Measurements from ENCODE around the gene MSMB. TPM values are rescaled to one million over a fixed set of nuclear protein-coding genes. Genes with fewer than 3 reads are reported as not detected.
"Not testable (repeated sequence)": the region's sequence is repeated elsewhere in the genome, so short reads cannot be mapped to it uniquely, and the experiment has no call there.

The MSMB gene
- total RNA-seq, 1 experiment from 2014 or later: not detected

DNA sequence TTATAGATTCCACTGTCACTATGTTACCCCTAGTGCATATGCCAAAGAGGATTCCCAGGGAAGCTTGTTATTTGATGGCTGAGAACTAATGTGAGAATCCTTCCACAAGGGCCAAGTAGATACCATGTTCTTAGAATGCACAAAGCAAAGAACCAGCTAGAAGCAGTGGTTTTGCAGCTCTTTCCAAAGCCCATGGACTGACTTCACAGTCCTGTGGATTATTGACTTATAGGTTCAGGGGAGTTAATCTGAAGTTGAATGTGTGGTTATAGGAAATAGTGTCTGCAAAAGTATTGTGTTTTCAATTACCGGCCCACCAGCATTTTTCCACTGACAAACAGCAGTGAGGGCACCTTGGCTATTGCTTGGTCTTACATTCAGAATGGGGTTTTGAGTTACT is 45.5 kb downstream of the MSMB start:
- Mint-ChIP-seq H3K27ac (peak overlapping the region; percentile 57), H3K36me3 (peaks cover 74% of the 10 kb centered on the region), H3K9me3 (peaks cover 12% of the 10 kb centered on the region), H3K27me3 (ENCODE audit: low read depth) (no peaks in the 10 kb centered on the region), H3K4me3 (no peak overlapping the region), H3K4me1 (peaks cover 26% of the 10 kb centered on the region)
- POLR2A ChIA-PET: no interaction called here
- ATAC-seq: no peak
- no peak for DNase-seq (ENCODE audit: low spot score)
- no peak for TF ChIP-seq CBFB (CRISPR knock-in tag; IDR thresholded peaks at IDR 0.05; ENCODE audit: low read depth)
- TF ChIP-seq, protein P1, sequence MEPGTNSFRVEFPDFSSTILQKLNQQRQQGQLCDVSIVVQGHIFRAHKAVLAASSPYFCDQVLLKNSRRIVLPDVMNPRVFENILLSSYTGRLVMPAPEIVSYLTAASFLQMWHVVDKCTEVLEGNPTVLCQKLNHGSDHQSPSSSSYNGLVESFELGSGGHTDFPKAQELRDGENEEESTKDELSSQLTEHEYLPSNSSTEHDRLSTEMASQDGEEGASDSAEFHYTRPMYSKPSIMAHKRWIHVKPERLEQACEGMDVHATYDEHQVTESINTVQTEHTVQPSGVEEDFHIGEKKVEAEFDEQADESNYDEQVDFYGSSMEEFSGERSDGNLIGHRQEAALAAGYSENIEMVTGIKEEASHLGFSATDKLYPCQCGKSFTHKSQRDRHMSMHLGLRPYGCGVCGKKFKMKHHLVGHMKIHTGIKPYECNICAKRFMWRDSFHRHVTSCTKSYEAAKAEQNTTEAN (CRISPR knock-in tag; IDR thresholded peaks at IDR 0.05): no peak
- TF ChIP-seq FOXJ3 (CRISPR knock-in tag; IDR thresholded peaks at IDR 0.05; ENCODE audit: borderline replicate concordance): no peak
- TF ChIP-seq ATF1 (CRISPR knock-in tag; IDR thresholded peaks at IDR 0.05): no peak
- TF ChIP-seq SMAD4 (CRISPR knock-in tag; IDR thresholded peaks at IDR 0.05): no peak
- no peak for TF ChIP-seq NR1H2 (CRISPR knock-in tag; IDR thresholded peaks at IDR 0.05)
- TF ChIP-seq ZNF263 (CRISPR knock-in tag; IDR thresholded peaks at IDR 0.05; ENCODE audit: low read depth): no peak
- TF ChIP-seq SMAD3 (CRISPR knock-in tag; IDR thresholded peaks at IDR 0.05; ENCODE audit: borderline replicate concordance): no peak
- CTCF ChIA-PET: no interaction called here

GRCh38 chr10:45999955-46000354 is 46.1 kb downstream of the MSMB start:
- CTCF ChIA-PET; DNase-seq (ENCODE audit: low spot score); ATAC-seq; H3K27me3 Mint-ChIP-seq (ENCODE audit: low read depth); H3K4me3 Mint-ChIP-seq; POLR2A ChIA-PET: not testable (repeated sequence)
- Mint-ChIP-seq H3K9me3 (peaks cover 12% of the 10 kb centered on the region), H3K36me3 (peaks cover 70% of the 10 kb centered on the region), H3K27ac (peak overlapping the region; percentile 25), H3K4me1 (peaks cover 26% of the 10 kb centered on the region)

DNA sequence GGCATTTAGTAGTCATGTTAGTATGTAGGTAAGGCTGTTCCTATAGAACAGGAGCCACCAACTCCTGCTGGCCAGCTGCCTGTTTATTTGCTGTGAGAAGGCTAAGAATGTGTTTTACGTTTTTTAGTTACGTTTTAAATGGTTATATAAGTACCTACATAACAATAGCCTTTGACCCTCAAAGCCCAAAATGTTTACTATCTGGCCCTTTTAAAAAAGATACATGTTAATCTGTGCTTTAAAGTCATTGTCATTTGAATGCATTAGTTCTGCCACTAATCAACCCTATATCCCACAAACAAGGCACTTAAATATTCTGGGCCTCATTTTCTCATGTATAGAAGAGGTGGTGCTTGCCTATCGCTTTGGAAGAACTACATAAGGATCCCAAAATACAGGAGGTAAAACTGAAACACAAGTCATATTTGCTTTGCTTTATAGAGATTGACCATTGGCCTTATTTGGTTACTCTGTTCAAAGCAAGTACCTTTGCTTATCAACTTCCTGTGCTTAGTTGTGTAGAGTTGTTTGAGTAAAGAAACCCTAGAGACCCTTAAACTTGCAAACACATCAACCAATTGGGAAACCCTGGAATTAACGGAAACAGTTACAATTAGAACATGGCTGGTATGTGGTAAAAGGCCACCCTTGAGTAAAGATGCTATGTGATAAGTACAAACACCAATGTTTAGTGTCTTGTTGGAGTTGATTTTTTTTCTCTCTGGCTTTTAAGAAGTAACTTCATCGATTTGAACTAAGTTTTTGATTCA is 47.9 kb downstream of the MSMB start:
- Mint-ChIP-seq H3K36me3 (peaks cover 67% of the 10 kb centered on the region), H3K9me3 (peaks cover 12% of the 10 kb centered on the region), H3K27ac (peak overlapping the region; percentile 87), H3K27me3 (ENCODE audit: low read depth) (no peaks in the 10 kb centered on the region), H3K4me1 (peaks cover 26% of the 10 kb centered on the region), H3K4me3 (no peak overlapping the region)
- ATAC-seq (peak; percentile 58), DNase-seq (ENCODE audit: low spot score) (no peak)
- CTCF ChIA-PET: no interaction called here
- POLR2A ChIA-PET: interaction anchor here (0.6 kb wide), 1 partner anchor 361 kb away, joined by 6 read pairs; no protein-coding TSS in a partner anchor
- no peak for TF ChIP-seq ZNF396 (CRISPR knock-in tag; IDR thresholded peaks at IDR 0.05; ENCODE audit: borderline replicate concordance)
- TF ChIP-seq, protein P2, sequence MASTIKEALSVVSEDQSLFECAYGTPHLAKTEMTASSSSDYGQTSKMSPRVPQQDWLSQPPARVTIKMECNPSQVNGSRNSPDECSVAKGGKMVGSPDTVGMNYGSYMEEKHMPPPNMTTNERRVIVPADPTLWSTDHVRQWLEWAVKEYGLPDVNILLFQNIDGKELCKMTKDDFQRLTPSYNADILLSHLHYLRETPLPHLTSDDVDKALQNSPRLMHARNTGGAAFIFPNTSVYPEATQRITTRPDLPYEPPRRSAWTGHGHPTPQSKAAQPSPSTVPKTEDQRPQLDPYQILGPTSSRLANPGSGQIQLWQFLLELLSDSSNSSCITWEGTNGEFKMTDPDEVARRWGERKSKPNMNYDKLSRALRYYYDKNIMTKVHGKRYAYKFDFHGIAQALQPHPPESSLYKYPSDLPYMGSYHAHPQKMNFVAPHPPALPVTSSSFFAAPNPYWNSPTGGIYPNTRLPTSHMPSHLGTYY (CRISPR knock-in tag; IDR thresholded peaks at IDR 0.05): no peak
- TF ChIP-seq EMX1 (CRISPR knock-in tag; IDR thresholded peaks at IDR 0.05): no peak
- TF ChIP-seq, protein P3, sequence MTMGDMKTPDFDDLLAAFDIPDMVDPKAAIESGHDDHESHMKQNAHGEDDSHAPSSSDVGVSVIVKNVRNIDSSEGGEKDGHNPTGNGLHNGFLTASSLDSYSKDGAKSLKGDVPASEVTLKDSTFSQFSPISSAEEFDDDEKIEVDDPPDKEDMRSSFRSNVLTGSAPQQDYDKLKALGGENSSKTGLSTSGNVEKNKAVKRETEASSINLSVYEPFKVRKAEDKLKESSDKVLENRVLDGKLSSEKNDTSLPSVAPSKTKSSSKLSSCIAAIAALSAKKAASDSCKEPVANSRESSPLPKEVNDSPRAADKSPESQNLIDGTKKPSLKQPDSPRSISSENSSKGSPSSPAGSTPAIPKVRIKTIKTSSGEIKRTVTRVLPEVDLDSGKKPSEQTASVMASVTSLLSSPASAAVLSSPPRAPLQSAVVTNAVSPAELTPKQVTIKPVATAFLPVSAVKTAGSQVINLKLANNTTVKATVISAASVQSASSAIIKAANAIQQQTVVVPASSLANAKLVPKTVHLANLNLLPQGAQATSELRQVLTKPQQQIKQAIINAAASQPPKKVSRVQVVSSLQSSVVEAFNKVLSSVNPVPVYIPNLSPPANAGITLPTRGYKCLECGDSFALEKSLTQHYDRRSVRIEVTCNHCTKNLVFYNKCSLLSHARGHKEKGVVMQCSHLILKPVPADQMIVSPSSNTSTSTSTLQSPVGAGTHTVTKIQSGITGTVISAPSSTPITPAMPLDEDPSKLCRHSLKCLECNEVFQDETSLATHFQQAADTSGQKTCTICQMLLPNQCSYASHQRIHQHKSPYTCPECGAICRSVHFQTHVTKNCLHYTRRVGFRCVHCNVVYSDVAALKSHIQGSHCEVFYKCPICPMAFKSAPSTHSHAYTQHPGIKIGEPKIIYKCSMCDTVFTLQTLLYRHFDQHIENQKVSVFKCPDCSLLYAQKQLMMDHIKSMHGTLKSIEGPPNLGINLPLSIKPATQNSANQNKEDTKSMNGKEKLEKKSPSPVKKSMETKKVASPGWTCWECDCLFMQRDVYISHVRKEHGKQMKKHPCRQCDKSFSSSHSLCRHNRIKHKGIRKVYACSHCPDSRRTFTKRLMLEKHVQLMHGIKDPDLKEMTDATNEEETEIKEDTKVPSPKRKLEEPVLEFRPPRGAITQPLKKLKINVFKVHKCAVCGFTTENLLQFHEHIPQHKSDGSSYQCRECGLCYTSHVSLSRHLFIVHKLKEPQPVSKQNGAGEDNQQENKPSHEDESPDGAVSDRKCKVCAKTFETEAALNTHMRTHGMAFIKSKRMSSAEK (CRISPR knock-in tag; IDR thresholded peaks at IDR 0.05; ENCODE audit: borderline replicate concordance): no peak
- TF ChIP-seq ZNF317 (CRISPR knock-in tag; IDR thresholded peaks at IDR 0.05; ENCODE audit: borderline replicate concordance, low read depth): no peak
- TF ChIP-seq NFE2L1 (CRISPR knock-in tag; IDR thresholded peaks at IDR 0.05): no peak
- TF ChIP-seq SOX15 (CRISPR knock-in tag; IDR thresholded peaks at IDR 0.05): no peak
- TF ChIP-seq ZNF416 (CRISPR knock-in tag; IDR thresholded peaks at IDR 0.05): no peak
- TF ChIP-seq, protein P4, sequence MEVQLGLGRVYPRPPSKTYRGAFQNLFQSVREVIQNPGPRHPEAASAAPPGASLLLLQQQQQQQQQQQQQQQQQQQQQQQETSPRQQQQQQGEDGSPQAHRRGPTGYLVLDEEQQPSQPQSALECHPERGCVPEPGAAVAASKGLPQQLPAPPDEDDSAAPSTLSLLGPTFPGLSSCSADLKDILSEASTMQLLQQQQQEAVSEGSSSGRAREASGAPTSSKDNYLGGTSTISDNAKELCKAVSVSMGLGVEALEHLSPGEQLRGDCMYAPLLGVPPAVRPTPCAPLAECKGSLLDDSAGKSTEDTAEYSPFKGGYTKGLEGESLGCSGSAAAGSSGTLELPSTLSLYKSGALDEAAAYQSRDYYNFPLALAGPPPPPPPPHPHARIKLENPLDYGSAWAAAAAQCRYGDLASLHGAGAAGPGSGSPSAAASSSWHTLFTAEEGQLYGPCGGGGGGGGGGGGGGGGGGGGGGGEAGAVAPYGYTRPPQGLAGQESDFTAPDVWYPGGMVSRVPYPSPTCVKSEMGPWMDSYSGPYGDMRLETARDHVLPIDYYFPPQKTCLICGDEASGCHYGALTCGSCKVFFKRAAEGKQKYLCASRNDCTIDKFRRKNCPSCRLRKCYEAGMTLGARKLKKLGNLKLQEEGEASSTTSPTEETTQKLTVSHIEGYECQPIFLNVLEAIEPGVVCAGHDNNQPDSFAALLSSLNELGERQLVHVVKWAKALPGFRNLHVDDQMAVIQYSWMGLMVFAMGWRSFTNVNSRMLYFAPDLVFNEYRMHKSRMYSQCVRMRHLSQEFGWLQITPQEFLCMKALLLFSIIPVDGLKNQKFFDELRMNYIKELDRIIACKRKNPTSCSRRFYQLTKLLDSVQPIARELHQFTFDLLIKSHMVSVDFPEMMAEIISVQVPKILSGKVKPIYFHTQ (CRISPR knock-in tag; IDR thresholded peaks at IDR 0.05): no peak
- TF ChIP-seq ZNF263 (CRISPR knock-in tag; IDR thresholded peaks at IDR 0.05; ENCODE audit: low read depth): no peak
- TF ChIP-seq PREB (CRISPR knock-in tag; IDR thresholded peaks at IDR 0.05; ENCODE audit: borderline replicate concordance): no peak
- no peak for TF ChIP-seq NFATC4 (CRISPR knock-in tag; IDR thresholded peaks at IDR 0.05)
- no peak for TF ChIP-seq IRF2 (CRISPR knock-in tag; IDR thresholded peaks at IDR 0.05; ENCODE audit: borderline replicate concordance, low read depth)
